NT2/D1 (cell line): ENCODE measurements around the gene ARL13A.

Experiments used
- DNase-seq: peaks from one replicate; pipeline ENCODE4 v3.0.0-alpha.2; 2011; ENCODE audit warnings: low read depth, low spot score
- H3K27me3 ChIP-seq: 2 replicates; pipeline ENCODE4 v1.6.0; 2011; ENCODE audit warnings: mild to moderate bottlenecking; ENCODE audit not compliant: insufficient read length, insufficient read depth
- H3K36me3 ChIP-seq: 2 replicates; pipeline ENCODE4 v1.6.1; 2011; ENCODE audit warnings: mild to moderate bottlenecking, low read length, mixed read lengths; ENCODE audit not compliant: insufficient read depth, insufficient read length
- H3K4me1 ChIP-seq: 2 replicates; pipeline ENCODE4 v1.5.1; 2011; ENCODE audit not compliant: insufficient read depth, insufficient read length
- H3K4me3 ChIP-seq: 2 replicates; pipeline ENCODE4 v1.5.1; 2011; ENCODE audit warnings: low read depth; ENCODE audit not compliant: insufficient read length
- H3K9ac ChIP-seq: 2 replicates; pipeline ENCODE4 v1.6.0; 2011; ENCODE audit warnings: low read depth; ENCODE audit not compliant: insufficient read length
- H3K9me3 ChIP-seq: 2 replicates; pipeline ENCODE4 v1.5.1; 2011; ENCODE audit warnings: mild to moderate bottlenecking, low read length; ENCODE audit not compliant: insufficient read depth
- SUZ12 ChIP-seq: IDR thresholded peaks from 2 replicates; pipeline ENCODE4 v1.6.1; 2011; ENCODE audit not compliant: insufficient read length, insufficient read depth; ENCODE audit errors: extremely low read depth
- YY1 ChIP-seq: IDR thresholded peaks from 2 replicates; pipeline ENCODE4 v1.6.1; 2011; ENCODE audit not compliant: insufficient read length, insufficient read depth
- ZNF274 ChIP-seq: IDR thresholded peaks from 2 replicates; pipeline ENCODE4 v1.6.1; 2011; ENCODE audit warnings: mild to moderate bottlenecking, low read depth, low read length

The ARL13A gene

DNA sequence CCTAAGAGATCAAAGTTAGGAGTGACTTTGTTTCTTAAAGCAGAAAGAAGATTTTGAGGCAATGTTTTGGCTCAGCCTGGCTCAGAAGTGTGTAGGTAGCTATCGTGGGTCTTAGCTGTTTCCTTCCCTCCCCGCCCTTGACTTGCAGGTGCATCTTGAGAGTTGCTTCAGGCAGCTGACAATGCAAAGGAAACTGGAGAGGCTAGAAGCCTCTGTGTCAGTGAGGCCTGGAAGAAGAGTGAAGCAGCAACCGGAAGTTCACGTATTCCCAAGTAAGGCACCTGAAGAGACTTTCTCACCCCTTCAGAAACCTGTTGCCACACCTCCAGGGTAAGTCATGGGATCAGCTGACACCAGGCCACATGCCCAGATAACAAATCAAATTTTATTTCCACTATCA lies 30.2 kb upstream of the ARL13A start:
- no peak for DNase-seq
- TF ChIP-seq SUZ12 (no peak), ZNF274 (no peak), YY1 (no peak)
- Histone ChIP-seq H3K4me1 (no peaks in the 10 kb centered on the region), H3K4me3 (no peak overlapping the region), H3K27me3 (no peaks in the 10 kb centered on the region), H3K9me3 (no peaks in the 10 kb centered on the region), H3K36me3 (no peaks in the 10 kb centered on the region), H3K9ac (no peak overlapping the region)

DNA sequence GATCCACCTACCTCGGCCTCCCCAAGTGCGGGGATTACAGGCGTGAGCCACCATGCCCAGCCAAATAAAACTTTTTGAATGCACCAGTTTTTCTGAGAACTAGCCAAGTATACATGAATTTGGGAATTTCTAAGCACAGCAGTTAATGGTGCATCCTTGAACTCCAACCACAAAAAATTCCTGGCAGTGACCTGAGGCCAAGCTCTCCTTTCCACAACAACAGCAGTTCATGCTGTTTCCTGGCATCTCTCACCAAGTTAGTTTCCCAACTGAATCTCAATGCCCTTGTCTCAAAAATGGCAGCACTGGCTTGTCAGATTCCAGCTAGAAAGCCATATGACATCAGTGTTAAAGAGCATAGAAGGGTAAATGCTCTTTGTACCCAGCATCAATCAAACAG lies 24.9 kb upstream of the ARL13A start:
- no peak for DNase-seq
- peaks cover 2% of the 10 kb centered on the region for H3K4me1 ChIP-seq
- H3K27me3 ChIP-seq = no peaks in the 10 kb centered on the region
- H3K9me3 ChIP-seq = no peaks in the 10 kb centered on the region
- no peak overlapping the region for H3K4me3 ChIP-seq
- H3K36me3 ChIP-seq = no peaks in the 10 kb centered on the region
- TF ChIP-seq YY1 (no peak), ZNF274 (no peak)
- no peak overlapping the region for H3K9ac ChIP-seq

DNA sequence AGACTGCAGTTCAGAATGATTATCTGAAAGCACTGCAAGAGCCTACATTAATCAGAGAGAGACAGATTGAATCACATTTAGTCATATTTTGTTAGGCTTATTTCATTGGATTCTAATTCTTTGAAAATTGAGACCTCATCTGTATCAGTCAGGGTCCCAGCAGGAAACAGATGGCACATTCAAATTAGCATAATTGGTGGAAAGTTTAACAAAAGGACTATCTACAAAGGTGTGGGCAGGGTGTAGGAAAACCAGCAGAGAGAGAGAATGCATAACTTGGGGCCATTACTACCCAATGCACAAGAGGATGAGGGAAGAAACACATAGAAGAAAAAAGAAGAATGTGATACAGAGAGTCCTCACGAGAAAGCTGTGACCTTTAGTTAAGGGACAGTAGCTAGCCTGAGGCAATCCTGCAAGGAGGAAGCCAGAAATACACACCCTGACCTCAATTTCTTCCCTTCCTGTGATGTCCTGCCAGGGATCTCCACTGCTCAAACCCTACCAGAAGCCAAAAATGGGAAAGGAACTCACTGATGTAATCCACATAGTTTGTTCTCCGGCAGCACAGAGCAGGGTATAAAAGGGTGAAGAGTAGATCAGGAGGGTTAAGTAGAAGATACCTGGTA lies 23.1 kb upstream of the ARL13A start:
- no peak for DNase-seq

DNA sequence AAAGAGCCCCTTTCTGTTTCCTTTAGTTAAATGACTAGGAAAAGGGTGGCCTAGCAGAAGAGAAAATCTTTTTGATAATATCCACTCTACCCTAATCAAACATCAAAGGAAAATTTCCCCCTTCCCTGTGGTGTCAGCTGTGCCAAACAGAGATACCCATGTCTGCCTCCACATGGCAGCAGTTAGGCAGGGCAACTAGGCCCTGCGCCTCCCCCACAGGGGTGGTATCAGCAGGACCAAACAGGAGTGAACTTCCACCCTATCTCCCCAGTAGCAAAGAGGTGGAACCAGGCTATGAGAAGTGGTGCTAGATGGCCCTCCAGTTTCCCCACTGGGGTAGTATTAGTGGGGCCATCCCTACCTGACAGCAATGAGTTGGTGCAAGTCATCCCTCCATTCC lies 21.0 kb upstream of the ARL13A start:
- Histone ChIP-seq H3K9ac (no peak overlapping the region), H3K4me1 (peaks cover 2% of the 10 kb centered on the region), H3K9me3 (no peaks in the 10 kb centered on the region), H3K4me3 (no peak overlapping the region), H3K36me3 (no peaks in the 10 kb centered on the region), H3K27me3 (no peaks in the 10 kb centered on the region)
- no peak for TF ChIP-seq SUZ12
- no peak for TF ChIP-seq ZNF274
- no peak for TF ChIP-seq YY1
- DNase-seq = no peak

More for the DNA sequence above, 23.1 kb upstream of the ARL13A start:
- no peak overlapping the region for H3K4me3 ChIP-seq
- H3K36me3 ChIP-seq = no peaks in the 10 kb centered on the region
- no peak overlapping the region for H3K9ac ChIP-seq
- TF ChIP-seq YY1 = no peak
- no peak for TF ChIP-seq ZNF274
- TF ChIP-seq SUZ12 = no peak
- no peaks in the 10 kb centered on the region for H3K9me3 ChIP-seq
- H3K27me3 ChIP-seq = no peaks in the 10 kb centered on the region
- peaks cover 2% of the 10 kb centered on the region for H3K4me1 ChIP-seq

DNA sequence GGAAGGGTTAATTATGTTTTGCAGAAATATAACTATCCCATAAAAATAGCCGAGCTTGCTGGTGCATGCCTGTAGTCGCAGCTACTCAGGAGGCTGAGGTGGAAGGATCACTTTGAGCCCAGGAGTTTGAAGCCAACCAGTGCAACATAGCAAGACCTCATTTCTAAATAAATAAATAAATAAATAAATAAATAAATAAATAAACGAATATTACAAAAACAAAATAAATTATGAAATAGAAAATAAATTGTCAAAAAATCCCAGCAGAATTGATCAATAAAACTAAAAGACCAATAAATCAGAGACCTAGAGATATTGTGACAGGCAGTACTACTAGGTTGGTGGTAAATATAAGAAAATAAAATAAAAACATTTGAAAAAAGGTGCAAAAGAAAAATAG lies 6.7 kb upstream of the ARL13A start:
- DNase-seq = no peak
- Histone ChIP-seq H3K4me3 (no peak overlapping the region), H3K4me1 (no peaks in the 10 kb centered on the region), H3K36me3 (no peaks in the 10 kb centered on the region), H3K9ac (no peak overlapping the region), H3K9me3 (no peaks in the 10 kb centered on the region), H3K27me3 (no peaks in the 10 kb centered on the region)
- TF ChIP-seq ZNF274 = no peak
- no peak for TF ChIP-seq SUZ12
- no peak for TF ChIP-seq YY1

DNA sequence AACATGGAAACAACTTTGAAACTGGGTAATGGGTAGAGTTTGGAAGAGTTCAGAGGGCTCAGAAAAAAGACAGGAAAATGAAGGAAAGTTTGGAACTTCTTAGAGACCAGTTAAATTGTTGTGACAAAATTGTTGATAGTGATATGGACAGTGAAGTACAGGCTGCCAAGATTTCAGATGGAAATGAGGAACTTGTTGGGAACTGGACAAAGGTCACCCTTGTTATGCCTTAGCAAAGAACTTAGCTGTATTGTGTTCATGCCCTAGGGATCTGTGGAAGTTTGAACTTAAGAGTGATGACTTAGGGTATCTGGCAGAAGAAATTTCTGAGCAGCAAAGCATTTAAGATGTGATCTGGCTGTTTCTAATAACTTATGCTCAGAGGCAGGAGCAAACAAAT lies 5.1 kb upstream of the ARL13A start:
- H3K9ac ChIP-seq = no peak overlapping the region
- H3K36me3 ChIP-seq = no peaks in the 10 kb centered on the region
- DNase-seq = no peak
- no peaks in the 10 kb centered on the region for H3K4me1 ChIP-seq
- H3K4me3 ChIP-seq = no peak overlapping the region
- H3K27me3 ChIP-seq = no peaks in the 10 kb centered on the region
- no peaks in the 10 kb centered on the region for H3K9me3 ChIP-seq
- TF ChIP-seq ZNF274 (no peak), SUZ12 (no peak), YY1 (no peak)

DNA sequence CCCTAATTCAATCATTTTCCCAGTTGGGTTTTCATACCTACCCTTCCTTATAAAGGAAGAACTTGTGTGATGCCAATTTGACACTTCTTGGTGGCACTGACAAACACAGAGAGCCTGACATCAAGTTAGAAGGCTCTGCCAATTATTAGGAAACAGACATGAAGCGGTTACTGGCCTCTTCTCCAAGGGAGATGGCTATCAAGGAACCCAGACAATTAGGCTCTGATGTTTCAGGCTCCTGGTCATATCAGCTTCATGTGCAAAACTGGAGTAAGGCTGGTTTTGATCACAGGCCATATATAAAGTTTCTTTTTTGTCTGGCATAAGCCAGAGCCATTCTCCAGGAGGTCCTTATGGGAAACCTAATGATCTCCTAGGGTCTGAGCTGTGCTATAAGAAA lies 428 bp downstream of the ARL13A start:
- Histone ChIP-seq H3K36me3 (no peaks in the 10 kb centered on the region), H3K9ac (no peak overlapping the region), H3K4me1 (no peaks in the 10 kb centered on the region), H3K27me3 (no peaks in the 10 kb centered on the region), H3K9me3 (peaks cover 9% of the 10 kb centered on the region; the same call in 1 of the 2 replicates), H3K4me3 (no peak overlapping the region)
- DNase-seq = no peak
- TF ChIP-seq YY1 (no peak), ZNF274 (no peak), SUZ12 (no peak)

DNA sequence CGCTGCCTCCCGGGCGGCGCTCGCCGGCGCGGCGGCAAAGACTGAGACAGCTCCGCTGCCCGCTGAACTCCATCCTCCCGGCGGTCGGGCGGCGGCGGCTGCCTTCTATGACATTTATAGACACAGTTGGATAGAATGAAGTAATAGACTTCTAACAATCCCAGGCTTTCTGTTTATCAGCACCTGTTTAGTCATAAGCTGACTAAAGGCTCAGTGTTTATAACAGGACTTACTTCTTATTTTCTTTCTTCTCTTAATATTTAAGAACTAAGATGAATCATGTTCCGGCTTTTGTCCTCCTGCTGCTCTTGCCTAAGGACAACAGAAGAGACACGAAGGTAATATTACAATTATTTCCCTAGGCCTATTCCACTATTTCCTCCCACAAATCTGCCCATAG lies 3.9 kb downstream of the ARL13A start:
- no peak for DNase-seq
- TF ChIP-seq ZNF274 = no peak
- TF ChIP-seq YY1 = no peak
- no peak for TF ChIP-seq SUZ12

More for the DNA sequence above, 3.9 kb downstream of the ARL13A start:
- no peak overlapping the region for H3K4me3 ChIP-seq
- no peak overlapping the region for H3K9ac ChIP-seq
- H3K9me3 ChIP-seq = peaks cover 9% of the 10 kb centered on the region; the same call in 1 of the 2 replicates
- no peaks in the 10 kb centered on the region for H3K4me1 ChIP-seq
- H3K27me3 ChIP-seq = no peaks in the 10 kb centered on the region
- H3K36me3 ChIP-seq = no peaks in the 10 kb centered on the region
